K562 (cell line): ENCODE data around the gene ZSCAN1. TPM values are rescaled to one million over a fixed set of nuclear protein-coding genes. Genes with fewer than 3 reads are reported as not detected.

Experiments used
- ATAC-seq: fragments of 200-7000 bp; cut with Tn5 transposase; 3 replicates; pipeline ENCODE4 v1.9.1; 2020; ENCODE audit warnings: moderate library complexity
- BruUV-seq: library from RNA; stranded (reverse); fragments of 400-500 nt; replicated peaks from 2 replicates; lab custom pipeline; 2021; lab: Mats Ljungman, UMichigan
- CTCF ChIA-PET: fragments of 300-600 bp; formaldehyde crosslinking; extraction: SDS; loops from one replicate; lab custom pipeline; 2021; ENCODE audit warnings: low intra/inter-chr PET ratio; lab: Yijun Ruan, JAX
- POLR2A ChIA-PET: fragments of 300-600, 350-650 bp; sonication (Branson Sonifier 250); formaldehyde crosslinking; extraction: SDS; loops from one replicate; lab custom pipeline; 2021; ENCODE audit warnings: antibody characterized with exemption, inconsistent platforms; lab: Yijun Ruan, JAX
- DNase-seq, 4 experiments: peaks; one replicate each; pipeline versions ENCODE4 v3.0.0 to v3.0.0-alpha.2; 2011 to 2018; ENCODE audit warnings: low spot score in 3 of 4, mixed read lengths in 3 of 4; ENCODE audit errors: extremely low read depth in 1 of 4
- FAIRE-seq: peaks from 2 replicates; lab custom pipeline; 2011; peaks lifted over from hg19 to GRCh38; lab: Jason Lieb, UNC
- H2AFZ ChIP-seq: 2 replicates; pipeline ENCODE4 v1.6.0; 2011; ENCODE audit warnings: low read depth, low read length, control low read depth, inconsistent platforms
- H3K27ac ChIP-seq: fragments of 200-600 bp; 3 replicates; pipeline ENCODE4 v1.8.0; 2011; ENCODE audit warnings: low read depth, mild to moderate bottlenecking, control low read depth, inconsistent platforms, low read length, moderate library complexity, mixed read lengths; ENCODE audit errors: extremely low read depth
- H3K27me3 ChIP-seq, 2 experiments: fragments of 300-600 bp in 1 of 2; 2 replicates in 1 of 2; 3 replicates in 1 of 2; pipeline versions ENCODE4 v1.6.0 to v1.8.0; 2011; ENCODE audit warnings: inconsistent platforms in 2 of 2, low read length in 2 of 2, mild to moderate bottlenecking in 1 of 2, mixed read lengths in 1 of 2, moderate library complexity in 1 of 2; ENCODE audit not compliant: control insufficient read depth in 2 of 2, insufficient read depth in 2 of 2
- H3K36me3 ChIP-seq: fragments of 300-600 bp; 3 replicates; pipeline ENCODE4 v1.8.0; 2011; ENCODE audit warnings: mild to moderate bottlenecking, low read length, inconsistent platforms; ENCODE audit not compliant: control insufficient read depth, insufficient read depth
- H3K4me1 ChIP-seq, 2 experiments: fragments of 200-600 bp in 1 of 2; replicated peaks in 1 of 2; 2 replicates in 1 of 2; 3 replicates in 1 of 2; pipeline versions ENCODE4 v1.5.1 to v1.8.0; 2011; ENCODE audit warnings: inconsistent platforms in 2 of 2, low read length in 2 of 2, mild to moderate bottlenecking in 1 of 2, mixed read lengths in 1 of 2, moderate library complexity in 1 of 2; ENCODE audit not compliant: control insufficient read depth in 2 of 2, insufficient read depth in 2 of 2
- H3K4me2 ChIP-seq: 2 replicates; pipeline ENCODE4 v1.6.1; 2011; ENCODE audit warnings: low read length, control low read depth, inconsistent platforms, mixed read lengths; ENCODE audit not compliant: insufficient read depth
- H3K4me3 ChIP-seq: fragments of 200-600 bp; sonication (generic), shearing (Covaris generic); 2 replicates; pipeline ENCODE4 v1.5.1; 2016; ENCODE audit warnings: control low read depth, inconsistent platforms
- H3K79me2 ChIP-seq: fragments of 200-600 bp; 3 replicates; pipeline ENCODE4 v1.8.0; 2011; ENCODE audit warnings: low read length, inconsistent platforms; ENCODE audit not compliant: control insufficient read depth, insufficient read depth
- H3K9ac ChIP-seq, 2 experiments: 2 replicates each; pipeline versions ENCODE4 v1.6.0 to v1.6.1; 2011; ENCODE audit warnings: low read depth in 2 of 2, low read length in 2 of 2, control low read depth in 1 of 2, inconsistent platforms in 1 of 2, mild to moderate bottlenecking in 1 of 2, mixed read lengths in 1 of 2; ENCODE audit not compliant: insufficient read depth in 1 of 2
- H3K9me1 ChIP-seq: one replicate; pipeline ENCODE4 v1.6.0; 2011; ENCODE audit warnings: inconsistent platforms, mild to moderate bottlenecking, low read length, moderate library complexity; ENCODE audit not compliant: control insufficient read depth, insufficient read depth
- H3K9me3 ChIP-seq: replicated peaks from 2 replicates; pipeline ENCODE4 v1.5.1; 2011; ENCODE audit warnings: low read depth, low read length, inconsistent platforms; ENCODE audit not compliant: control insufficient read depth, insufficient read depth
- H4K20me1 ChIP-seq: replicated peaks from 2 replicates; pipeline ENCODE4 v1.6.1; 2011; ENCODE audit warnings: low read length, inconsistent platforms, mixed read lengths; ENCODE audit not compliant: control insufficient read depth, insufficient read depth
- DMBX1 ChIP-seq: fragments of 250-450 bp; sonication (Bioruptor Pico); IDR thresholded peaks from 2 replicates; pipeline ENCODE4 v1.8.0; 2022; ENCODE audit warnings: inconsistent platforms, mild to moderate bottlenecking, moderate library complexity, borderline replicate concordance
- HEY1 ChIP-seq: fragments of 250-450 bp; sonication (Bioruptor Pico); IDR thresholded peaks from 2 replicates; pipeline ENCODE4 v1.5.0; 2020; ENCODE audit warnings: mild to moderate bottlenecking, moderate library complexity, borderline replicate concordance
- HNRNPL ChIP-seq: fragments of 200-400 bp; formaldehyde crosslinking; IDR thresholded peaks from 2 replicates; pipeline ENCODE4 v1.6.1; 2017; ENCODE audit warnings: low read depth, mild to moderate bottlenecking, low read length
- PRPF4 ChIP-seq: fragments of 200-400 bp; formaldehyde crosslinking; IDR thresholded peaks from one replicate; pipeline ENCODE4 v1.6.1; 2017; ENCODE audit warnings: low read length, low read depth, mild to moderate bottlenecking; ENCODE audit not compliant: insufficient read depth, poor library complexity, severe bottlenecking
- XRCC5 ChIP-seq: fragments of 200-400 bp; formaldehyde crosslinking; IDR thresholded peaks from 2 replicates; pipeline ENCODE4 v1.6.1; 2017; ENCODE audit warnings: low read depth, mild to moderate bottlenecking, low read length
- YBX1 ChIP-seq: fragments of 450-650 bp; IDR thresholded peaks from 2 replicates; pipeline ENCODE4 v1.7.1; 2016; ENCODE audit warnings: mild to moderate bottlenecking
- ZNF354B ChIP-seq: fragments of 250-450 bp; sonication (Bioruptor Pico); IDR thresholded peaks from 2 replicates; pipeline ENCODE4 v1.4.0; 2020
- WGBS: fragments of 100-300 bp; shearing (Covaris generic); methylation state at CpG from one replicate; pipeline ENCODE4 v1.1.6; 2016; ENCODE audit warnings: low coverage, mixed read lengths; ENCODE audit not compliant: insufficient coverage; ENCODE audit errors: missing lambda C conversion rate; 5-methylcytosine and 5-hydroxymethylcytosine counted together
- in situ Hi-C: fragments of 300-500 bp; cut with MboI; formaldehyde crosslinking; loops from 4 replicates; pipeline ENCODE4 v1.15.0; 2018; ENCODE audit warnings: inconsistent platforms, mixed read lengths
- intact Hi-C: fragments of 100-400 bp; cut with micrococcal nuclease; formaldehyde crosslinking; loops from 2 replicates; pipeline ENCODE4 v1.14.2; 2022
- polyA plus RNA-seq, 8 experiments: library from polyadenylated mRNA; depleted of rRNA in 4 of 8; stranded (reverse) in 5 of 8; unstranded in 3 of 8; fragments of >200 nt; fragmentation: Nextera tagmentation in 2 of 8; fragmentation: Illumina TruSeq in 1 of 8; extraction: Ambion mirVana in 2 of 8; extraction: Trizol in 1 of 8; gene quantifications; 2 replicates each; pipeline versions ENCODE4 v1.2.1 to v1.2.3, GENCODE V29; 2011 to 2014; ENCODE audit warnings: inconsistent platforms in 1 of 8, missing spikeins in 1 of 8
- total RNA-seq, 7 experiments: library from RNA; depleted of rRNA in 6 of 7; stranded (reverse); fragments of >200 nt in 6 of 7; fragmentation: Illumina TruSeq in 2 of 7; extraction: Trizol in 2 of 7; gene quantifications; 2 replicates each; pipeline versions ENCODE4 v1.2.1 to v1.2.3, GENCODE V29; 2011 to 2021; ENCODE audit warnings: low replicate concordance in 1 of 7
- TF ChIP-seq, protein P1 (sequence below): sonication (generic); formaldehyde crosslinking; IDR thresholded peaks from 2 replicates; pipeline ENCODE4 v1.8.0; 2023; ENCODE audit warnings: mild to moderate bottlenecking, missing genetic modification reagents

Gene ZSCAN1
- total and polyA plus RNA-seq, 9 of the 15 experiments (the other 6 are each of a cell fraction or from before 2014, with no cell fraction given): not detected

DNA sequence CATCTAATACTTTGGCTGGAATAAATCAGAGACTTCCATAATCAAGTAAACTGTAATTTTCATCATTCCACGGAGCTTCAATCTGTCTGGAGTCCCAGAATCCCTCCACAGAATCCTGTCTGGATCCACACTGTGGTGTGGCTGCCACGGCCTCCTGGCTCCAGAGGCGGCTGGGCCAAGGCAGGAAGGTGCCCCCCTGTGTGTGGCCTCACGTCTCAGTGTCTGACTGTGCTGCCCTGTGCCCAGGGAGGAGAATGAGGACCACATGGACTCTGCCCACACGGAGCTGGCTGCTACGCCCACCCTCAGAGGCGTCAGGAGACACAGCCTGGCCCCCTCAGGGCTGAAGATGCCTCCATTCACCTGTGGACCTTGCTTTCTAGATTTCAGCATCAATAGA, 13.0 kb downstream of the ZSCAN1 start:
- TF ChIP-seq HNRNPL (no peak), XRCC5 (no peak), DMBX1 (CRISPR knock-in tag) (no peak), ZNF354B (no peak), HEY1 (CRISPR knock-in tag) (no peak)
- no peaks in the 10 kb centered on the region for H3K9me1 ChIP-seq
- DNase-seq: no peak
- H2AFZ ChIP-seq: no peak overlapping the region
- ATAC-seq: no peak
- in situ Hi-C loops: no loop called here
- ChIA-PET CTCF (no interaction called here), POLR2A (no interaction called here)
- peaks cover 0 to 10% of the 10 kb centered on the region in 2 experiments; a peak in 2 of 5 replicates for H3K27me3 ChIP-seq
- H4K20me1 ChIP-seq: no peaks in the 10 kb centered on the region
- H3K4me1 ChIP-seq: peaks cover 0 to 16% of the 10 kb centered on the region in 2 experiments; a peak in 2 of 5 replicates
- no peak overlapping the region for H3K4me2 ChIP-seq
- no peaks in the 10 kb centered on the region for H3K36me3 ChIP-seq
- no peaks in the 10 kb centered on the region for H3K79me2 ChIP-seq
- H3K9ac ChIP-seq: no peak overlapping the region
- intact Hi-C loops: no loop called here
- FAIRE-seq: no peak
- WGBS: 2% methylated on average over 6 of the region's 7 CpGs
- no TSS peak for BruUV-seq
- no peak overlapping the region for H3K27ac ChIP-seq
- no peaks in the 10 kb centered on the region for H3K9me3 ChIP-seq
- no peak overlapping the region for H3K4me3 ChIP-seq

DNA sequence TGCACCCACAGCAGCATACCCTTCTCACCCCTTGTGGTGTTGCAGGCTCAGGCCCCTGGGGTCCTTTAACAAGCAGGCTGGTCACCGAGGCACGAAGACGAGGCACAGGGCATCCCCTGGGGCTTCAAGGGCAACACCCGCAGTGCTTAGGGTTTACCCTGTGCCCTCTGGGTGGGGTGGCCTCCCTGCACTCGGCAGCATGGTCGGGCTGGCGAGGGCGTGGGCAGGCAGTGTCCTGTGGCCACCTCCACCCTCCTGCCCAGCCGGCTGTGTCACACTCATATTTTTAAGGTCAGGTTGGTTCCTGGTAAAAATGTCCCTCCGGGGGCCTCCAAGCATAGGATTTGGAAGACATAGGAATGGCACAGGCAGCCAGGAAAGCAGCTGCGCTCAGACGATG, 13.8 kb downstream of the ZSCAN1 start:
- Histone ChIP-seq H4K20me1 (no peaks in the 10 kb centered on the region), H3K4me2 (no peak overlapping the region), H3K4me1 (peaks cover 0 to 15% of the 10 kb centered on the region in 2 experiments; a peak in 2 of 5 replicates), H3K9me3 (no peaks in the 10 kb centered on the region), H3K9ac (no peak overlapping the region), H3K36me3 (no peaks in the 10 kb centered on the region), H3K79me2 (no peaks in the 10 kb centered on the region), H3K4me3 (no peak overlapping the region), H3K27me3 (peaks cover 0 to 10% of the 10 kb centered on the region in 2 experiments; a peak in 2 of 5 replicates), H2AFZ (no peak overlapping the region), H3K9me1 (no peaks in the 10 kb centered on the region), H3K27ac (no peak overlapping the region)
- ChIA-PET CTCF (no interaction called here), POLR2A (no interaction called here)
- ATAC-seq: no peak
- TF ChIP-seq, protein P1, sequence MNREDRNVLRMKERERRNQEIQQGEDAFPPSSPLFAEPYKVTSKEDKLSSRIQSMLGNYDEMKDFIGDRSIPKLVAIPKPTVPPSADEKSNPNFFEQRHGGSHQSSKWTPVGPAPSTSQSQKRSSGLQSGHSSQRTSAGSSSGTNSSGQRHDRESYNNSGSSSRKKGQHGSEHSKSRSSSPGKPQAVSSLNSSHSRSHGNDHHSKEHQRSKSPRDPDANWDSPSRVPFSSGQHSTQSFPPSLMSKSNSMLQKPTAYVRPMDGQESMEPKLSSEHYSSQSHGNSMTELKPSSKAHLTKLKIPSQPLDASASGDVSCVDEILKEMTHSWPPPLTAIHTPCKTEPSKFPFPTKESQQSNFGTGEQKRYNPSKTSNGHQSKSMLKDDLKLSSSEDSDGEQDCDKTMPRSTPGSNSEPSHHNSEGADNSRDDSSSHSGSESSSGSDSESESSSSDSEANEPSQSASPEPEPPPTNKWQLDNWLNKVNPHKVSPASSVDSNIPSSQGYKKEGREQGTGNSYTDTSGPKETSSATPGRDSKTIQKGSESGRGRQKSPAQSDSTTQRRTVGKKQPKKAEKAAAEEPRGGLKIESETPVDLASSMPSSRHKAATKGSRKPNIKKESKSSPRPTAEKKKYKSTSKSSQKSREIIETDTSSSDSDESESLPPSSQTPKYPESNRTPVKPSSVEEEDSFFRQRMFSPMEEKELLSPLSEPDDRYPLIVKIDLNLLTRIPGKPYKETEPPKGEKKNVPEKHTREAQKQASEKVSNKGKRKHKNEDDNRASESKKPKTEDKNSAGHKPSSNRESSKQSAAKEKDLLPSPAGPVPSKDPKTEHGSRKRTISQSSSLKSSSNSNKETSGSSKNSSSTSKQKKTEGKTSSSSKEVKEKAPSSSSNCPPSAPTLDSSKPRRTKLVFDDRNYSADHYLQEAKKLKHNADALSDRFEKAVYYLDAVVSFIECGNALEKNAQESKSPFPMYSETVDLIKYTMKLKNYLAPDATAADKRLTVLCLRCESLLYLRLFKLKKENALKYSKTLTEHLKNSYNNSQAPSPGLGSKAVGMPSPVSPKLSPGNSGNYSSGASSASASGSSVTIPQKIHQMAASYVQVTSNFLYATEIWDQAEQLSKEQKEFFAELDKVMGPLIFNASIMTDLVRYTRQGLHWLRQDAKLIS (CRISPR knock-in tag): no peak
- no peak for TF ChIP-seq YBX1
- no peak for TF ChIP-seq PRPF4
- in situ Hi-C loops (no loop called here), intact Hi-C loops (no loop called here)
- FAIRE-seq: no peak
- no peak for DNase-seq
- WGBS: 0% methylated on average over 12 of the region's 12 CpGs
- no TSS peak for BruUV-seq
